Embryonic facial prominence (tissue), 1 donor: ENCODE results near the gene TAF6L.
"Not testable (repeated sequence)": the region's sequence is repeated elsewhere in the genome, so short reads cannot be mapped to it uniquely, and the experiment has no call there.

Source experiments
- DNase-seq: peaks from one replicate; pipeline ENCODE4 v3.0.0-alpha.2; 2016; ENCODE audit errors: extremely low spot score

The TAF6L gene

GRCh38 chr11:62805961-62806441 is 34.8 kb downstream of the TAF6L start:
- no peak for DNase-seq

- DNase-seq = no peak
Measured at GRCh38 chr11:62806611-62807121, 35.5 kb downstream of the TAF6L start.

- DNase-seq = no peak
Measured at GRCh38 chr11:62810748-62811147, 39.6 kb downstream of the TAF6L start.

- no peak for DNase-seq
Measured at GRCh38 chr11:62811659-62812058, 40.5 kb downstream of the TAF6L start.

GRCh38 chr11:62816557-62816956 is 45.4 kb downstream of the TAF6L start:
- no peak for DNase-seq

GRCh38 chr11:62817129-62817528 is 45.9 kb downstream of the TAF6L start:
- no peak for DNase-seq

GRCh38 chr11:62823677-62824076 is 52.5 kb downstream of the TAF6L start:
- no peak for DNase-seq

GRCh38 chr11:62828130-62828529 is 56.9 kb downstream of the TAF6L start:
- not testable (repeated sequence) for DNase-seq

- no peak for DNase-seq
Measured at GRCh38 chr11:62830904-62831519, 59.8 kb downstream of the TAF6L start.

GRCh38 chr11:62831520-62832335 is 60.5 kb downstream of the TAF6L start, which contains the start of gene STX5:
Gene STX5 (minus strand): TSS chr11:62832051. CDS start chr11:62831243, 808 bp downstream.
- DNase-seq = peak; percentile 98

GRCh38 chr11:62832336-62833234 is 61.4 kb downstream of the TAF6L start, which contains the start of gene TEX54:
Gene TEX54 (minus strand): TSS chr11:62832841.
- no peak for DNase-seq

- no peak for DNase-seq
Measured at GRCh38 chr11:62835336-62835735, 64.1 kb downstream of the TAF6L start.
